GM18519 (cell line): Measurements from ENCODE around the gene CDKAL1.
"Not testable (repeated sequence)": the region's sequence is repeated elsewhere in the genome, so short reads cannot be mapped to it uniquely, and the experiment has no call there.

Experiments
- ATAC-seq: cut with Tn5 transposase; IDR thresholded peaks from one replicate; pipeline ENCODE4 v1.9.1; 2021; ENCODE audit warnings: mild to moderate bottlenecking, moderate library complexity; ENCODE audit not compliant: unreplicated experiment, low FRiP score

Gene CDKAL1

GRCh38 chr6:21083708-21084107, 549.5 kb downstream of the CDKAL1 start:
- no peak for ATAC-seq

- ATAC-seq = no peak
These were observed 550.4 kb downstream of the CDKAL1 start for GRCh38 chr6:21084656-21085055.

GRCh38 chr6:21085211-21085610, 551.0 kb downstream of the CDKAL1 start:
- ATAC-seq = no peak

GRCh38 chr6:21085643-21086042, 551.4 kb downstream of the CDKAL1 start:
- ATAC-seq = no peak

- no peak for ATAC-seq
These were observed 552.9 kb downstream of the CDKAL1 start for GRCh38 chr6:21087188-21087587.

GRCh38 chr6:21091411-21091810, 557.2 kb downstream of the CDKAL1 start:
- ATAC-seq = no peak

GRCh38 chr6:21092231-21092772, 558.0 kb downstream of the CDKAL1 start:
- not testable (repeated sequence) for ATAC-seq

GRCh38 chr6:21095462-21095861, 561.2 kb downstream of the CDKAL1 start:
- no peak for ATAC-seq

GRCh38 chr6:21098134-21098533, 563.9 kb downstream of the CDKAL1 start:
- no peak for ATAC-seq

- ATAC-seq = no peak
These were observed 564.5 kb downstream of the CDKAL1 start for GRCh38 chr6:21098744-21099143.

- ATAC-seq = no peak
These were observed 565.4 kb downstream of the CDKAL1 start for GRCh38 chr6:21099338-21100314.

GRCh38 chr6:21100991-21101390, 566.7 kb downstream of the CDKAL1 start:
- no peak for ATAC-seq

GRCh38 chr6:21101694-21102093, 567.4 kb downstream of the CDKAL1 start:
- ATAC-seq = no peak

GRCh38 chr6:21102201-21102600, 567.9 kb downstream of the CDKAL1 start:
- ATAC-seq = no peak

- no peak for ATAC-seq
These were observed 568.4 kb downstream of the CDKAL1 start for GRCh38 chr6:21102624-21103023.

GRCh38 chr6:21103626-21104224, 569.5 kb downstream of the CDKAL1 start:
- ATAC-seq = no peak

GRCh38 chr6:21104288-21104687, 570.0 kb downstream of the CDKAL1 start:
- no peak for ATAC-seq

GRCh38 chr6:21107796-21108195, 573.5 kb downstream of the CDKAL1 start:
- ATAC-seq = no peak

GRCh38 chr6:21109391-21110178, 575.3 kb downstream of the CDKAL1 start:
- ATAC-seq = no peak

GRCh38 chr6:21110684-21111083, 576.4 kb downstream of the CDKAL1 start:
- no peak for ATAC-seq
